Stimulated activated CD4-positive, alpha-beta T cell treated with anti-CD3 and anti-CD28 coated beads, Interleukin-1b, Interleukin-23, amount 100 ng/mL, for 48 hours (primary cell): ENCODE results near the gene EIF2B2.
"Not testable (repeated sequence)": the region's sequence is repeated elsewhere in the genome, so short reads cannot be mapped to it uniquely, and the experiment has no call there.

Experiments
- DNase-seq: peaks from one replicate; pipeline ENCODE4 v3.0.0-alpha.2; 2020

Gene EIF2B2

DNA sequence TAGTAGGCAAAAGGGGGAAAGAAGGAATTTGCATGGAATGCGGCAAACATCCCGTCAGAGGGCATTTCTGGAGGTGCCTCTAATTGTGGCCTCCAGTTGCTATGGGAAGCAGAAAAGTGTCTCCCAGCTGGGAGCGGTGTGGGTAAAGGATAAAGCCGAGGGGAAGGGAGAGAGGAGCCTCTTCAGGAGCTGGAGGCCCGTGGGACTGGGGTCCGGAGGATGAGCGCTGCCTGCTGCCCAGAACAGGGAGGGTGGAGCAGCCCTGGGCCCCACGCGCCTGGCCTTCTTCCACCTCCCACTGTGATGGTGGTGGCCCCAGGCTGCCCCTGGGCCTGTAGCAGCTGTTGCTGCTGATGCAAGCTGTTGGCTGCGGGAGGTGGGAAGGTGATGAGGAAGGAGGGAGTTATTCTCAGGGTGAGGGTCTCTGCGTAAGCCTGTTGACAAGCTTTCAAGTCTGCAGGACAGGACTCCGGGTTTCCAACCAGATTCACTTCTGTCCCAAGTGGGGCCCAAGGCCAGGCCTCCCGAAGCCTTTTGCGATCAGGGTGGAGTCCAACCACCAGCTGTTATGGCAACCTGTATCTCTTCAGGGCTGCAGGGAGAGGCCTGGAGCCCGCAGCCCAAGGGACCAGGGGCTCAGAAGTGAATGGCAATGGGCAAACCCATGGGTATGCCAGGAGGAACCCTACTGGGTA is 28.2 kb upstream of the EIF2B2 start:
- DNase-seq = no peak

GRCh38 chr14:74975059-74975810 is 27.5 kb upstream of the EIF2B2 start:
- no peak for DNase-seq

DNA sequence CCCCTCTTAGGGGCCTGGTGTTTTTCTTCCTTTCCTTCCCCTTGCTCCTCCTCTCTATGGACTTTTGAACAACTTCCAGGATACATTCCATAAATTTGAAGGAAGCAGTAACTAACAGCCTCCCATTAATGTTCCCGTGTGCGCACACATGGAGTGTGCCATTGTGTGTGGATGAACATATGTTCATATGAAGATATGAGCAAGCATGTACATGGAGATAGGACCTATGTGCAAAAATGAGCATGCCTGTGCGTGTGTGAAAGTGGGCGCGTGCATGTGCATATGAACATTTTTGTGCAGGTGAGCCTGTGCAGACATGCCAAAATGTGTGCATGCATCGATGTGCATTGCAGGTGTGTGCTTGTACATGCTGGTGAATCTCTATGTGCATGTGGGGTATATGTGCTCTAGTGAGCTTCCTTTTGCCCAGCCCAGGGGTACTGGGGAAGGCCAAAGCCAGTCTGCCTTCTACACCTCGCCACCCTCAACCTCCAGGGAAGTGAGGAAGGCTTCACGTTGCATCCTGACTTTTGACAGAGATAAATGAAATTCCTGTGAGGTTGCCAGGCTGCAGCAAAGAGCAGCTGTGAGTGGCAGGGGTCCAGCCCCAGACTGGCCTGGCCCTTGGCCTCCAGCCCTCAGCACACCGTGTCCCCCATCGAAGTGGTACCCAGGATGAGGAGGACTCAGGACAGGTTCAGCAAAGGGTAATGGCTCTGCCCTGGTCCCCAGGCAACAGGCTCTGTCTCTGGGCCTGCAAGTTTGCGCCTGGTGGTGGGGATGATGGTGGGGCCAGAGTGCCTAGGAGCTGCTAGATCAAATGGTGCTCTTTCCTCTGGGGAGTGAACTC is 26.2 kb upstream of the EIF2B2 start:
- no peak for DNase-seq

DNA sequence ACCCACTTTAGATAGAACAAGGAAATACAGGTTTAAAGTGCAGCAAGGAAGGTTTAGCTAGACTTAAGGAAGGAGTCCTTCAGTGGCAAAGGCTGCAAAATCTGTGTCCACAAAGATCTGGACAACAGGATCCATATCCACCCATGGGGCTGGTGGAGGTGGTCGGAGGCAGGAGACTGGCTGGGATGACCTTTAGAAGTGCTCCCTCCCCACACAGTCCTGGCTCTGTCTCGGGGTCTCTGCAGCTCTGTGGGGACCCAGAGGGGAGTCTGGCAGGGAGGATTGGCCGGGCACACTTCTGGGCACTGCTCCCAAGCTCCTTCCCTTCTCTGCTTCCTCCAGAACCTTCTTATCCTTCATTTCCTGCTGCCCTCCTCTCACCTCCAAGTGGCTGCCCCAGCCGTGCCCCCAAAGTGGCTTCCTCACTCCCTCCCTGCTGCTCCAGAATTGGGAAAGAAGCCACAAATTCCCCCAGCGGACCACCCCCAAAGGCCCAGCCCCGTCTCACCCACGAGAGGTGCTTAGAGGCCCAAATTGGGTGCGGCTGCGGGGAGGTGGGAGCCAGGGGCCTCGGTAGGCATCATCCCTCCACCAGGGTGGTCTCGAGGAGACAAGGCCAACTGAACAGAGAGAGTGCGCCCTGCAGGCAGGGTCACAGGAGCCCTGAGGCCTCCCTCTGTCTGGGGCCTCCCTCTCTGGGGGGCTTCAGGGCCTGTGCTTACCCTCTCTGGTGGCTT is 25.4 kb upstream of the EIF2B2 start:
- no peak for DNase-seq

- no peak for DNase-seq
Observed at GRCh38 chr14:74977901-74978385, 24.8 kb upstream of the EIF2B2 start.

GRCh38 chr14:74978416-74978947 is 24.2 kb upstream of the EIF2B2 start:
- no peak for DNase-seq

DNA sequence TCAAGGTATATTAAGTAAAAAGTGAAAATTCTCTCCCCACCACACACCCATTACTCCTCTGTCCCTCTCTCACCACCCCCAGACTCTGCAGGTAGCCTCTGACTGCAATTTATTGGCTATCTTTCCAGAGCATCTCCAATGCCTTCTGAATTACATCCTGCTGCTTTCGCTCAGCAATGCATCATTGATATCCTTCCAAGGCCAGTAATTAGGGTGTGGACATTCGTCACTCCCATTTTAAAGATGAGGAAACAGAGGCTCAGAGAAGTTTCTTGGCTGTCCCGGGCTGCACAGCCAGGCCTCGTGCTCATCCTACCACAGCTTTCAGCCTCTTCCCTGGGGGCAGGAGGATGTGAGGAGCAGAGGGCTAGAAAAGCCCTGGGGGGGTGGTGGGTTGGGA is 23.7 kb upstream of the EIF2B2 start:
- no peak for DNase-seq

DNA sequence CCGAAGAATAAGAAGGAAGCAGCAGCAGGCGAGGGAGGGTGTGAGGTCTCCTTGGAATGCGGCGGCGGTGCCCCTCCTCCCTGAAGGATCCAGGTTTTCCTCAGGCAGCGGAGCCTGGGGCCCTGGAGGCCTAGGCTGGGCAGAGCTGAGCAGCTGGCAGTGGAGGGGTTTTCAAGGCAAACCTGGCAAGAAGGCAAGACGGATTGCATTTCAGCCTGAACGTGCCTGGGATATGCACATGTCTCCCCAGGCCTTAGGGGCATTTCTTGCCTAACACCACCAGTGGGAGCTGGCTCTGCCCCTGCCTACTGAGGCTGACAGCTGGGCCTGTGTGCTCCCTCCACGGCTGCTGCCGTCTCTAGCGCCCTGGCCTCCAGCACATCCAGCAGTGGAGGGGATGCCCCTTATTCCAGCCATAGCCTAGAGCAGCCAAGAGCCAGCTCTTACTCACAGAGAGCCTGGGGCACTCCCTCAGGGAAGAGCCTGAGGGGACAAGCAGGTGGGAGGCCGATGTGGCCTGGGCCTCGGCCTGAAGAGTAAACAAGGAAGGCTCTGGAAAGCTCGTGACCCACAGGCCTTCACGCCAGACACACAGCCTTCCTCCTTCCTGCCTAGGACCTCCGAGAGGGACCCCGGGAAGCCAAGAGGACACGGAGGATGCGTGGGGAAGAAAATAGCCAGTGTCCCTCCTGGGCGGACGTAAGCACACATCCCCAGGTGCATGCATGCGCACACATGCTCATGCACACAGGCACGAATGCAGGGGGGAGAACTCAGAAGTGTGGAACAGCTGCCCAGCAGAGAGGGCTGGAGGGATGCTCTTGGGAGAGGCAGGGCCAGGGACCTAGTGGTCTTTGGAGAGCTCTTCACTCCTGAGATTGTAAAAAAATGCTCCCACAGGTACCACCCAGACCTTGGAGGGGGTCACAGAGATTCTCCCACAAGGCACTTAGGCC is 23.0 kb upstream of the EIF2B2 start:
- DNase-seq = no peak

GRCh38 chr14:74980398-74980730 is 22.4 kb upstream of the EIF2B2 start:
- no peak for DNase-seq

DNA sequence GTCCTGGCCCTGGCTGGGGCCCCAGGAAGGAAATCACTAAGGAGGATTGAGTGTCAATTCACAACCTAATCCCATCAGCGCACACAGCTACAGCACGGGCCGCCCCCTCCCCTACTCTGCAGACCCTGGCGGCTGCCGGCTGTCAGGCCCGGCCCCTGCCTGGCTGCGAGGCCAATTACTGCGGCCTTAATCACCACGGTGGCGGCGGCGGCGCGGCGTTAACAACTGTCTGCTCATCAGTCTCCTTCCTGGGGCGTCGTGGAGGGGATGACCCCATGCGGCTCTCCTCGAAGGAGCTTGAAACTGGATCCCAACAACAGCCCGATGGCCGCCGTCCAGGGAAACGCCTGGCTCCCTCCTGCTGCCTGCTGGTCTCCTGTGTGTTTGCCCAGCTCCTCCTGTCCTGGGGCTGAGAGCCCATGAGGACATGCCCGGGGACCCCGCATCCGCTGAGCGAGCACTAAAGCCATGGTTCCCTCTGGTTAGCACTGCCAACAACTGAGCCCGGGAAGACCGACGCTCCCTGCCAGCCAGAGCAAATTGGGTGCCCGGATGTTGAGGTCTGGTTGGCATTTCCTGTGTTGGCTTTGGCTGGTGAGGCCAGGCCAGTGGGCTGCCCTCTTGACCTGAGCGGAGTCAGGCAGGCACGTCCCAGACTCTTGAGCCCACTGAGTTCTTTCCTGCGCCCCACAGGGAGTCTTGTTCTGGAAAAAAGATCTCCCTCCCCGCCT is 21.8 kb upstream of the EIF2B2 start:
- DNase-seq = no peak

DNA sequence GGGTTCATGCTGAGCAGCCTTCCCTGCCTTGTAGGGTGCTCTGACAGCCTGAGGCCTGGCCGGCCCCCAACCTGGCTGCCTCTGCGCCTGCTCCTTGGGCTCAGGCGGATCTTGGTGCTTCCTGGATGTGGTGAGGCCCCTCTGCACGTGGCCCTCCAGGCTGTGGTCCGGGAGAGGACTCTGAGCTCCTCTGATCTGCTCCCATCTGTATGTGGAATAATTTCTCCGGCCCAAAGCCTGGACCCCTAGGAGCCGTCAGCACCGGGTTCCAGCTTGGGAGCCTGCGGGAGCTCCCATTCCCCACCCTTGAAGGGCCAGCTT is 21.3 kb upstream of the EIF2B2 start:
- no peak for DNase-seq

- DNase-seq = no peak
Observed at GRCh38 chr14:74981833-74982232, 20.9 kb upstream of the EIF2B2 start.

DNA sequence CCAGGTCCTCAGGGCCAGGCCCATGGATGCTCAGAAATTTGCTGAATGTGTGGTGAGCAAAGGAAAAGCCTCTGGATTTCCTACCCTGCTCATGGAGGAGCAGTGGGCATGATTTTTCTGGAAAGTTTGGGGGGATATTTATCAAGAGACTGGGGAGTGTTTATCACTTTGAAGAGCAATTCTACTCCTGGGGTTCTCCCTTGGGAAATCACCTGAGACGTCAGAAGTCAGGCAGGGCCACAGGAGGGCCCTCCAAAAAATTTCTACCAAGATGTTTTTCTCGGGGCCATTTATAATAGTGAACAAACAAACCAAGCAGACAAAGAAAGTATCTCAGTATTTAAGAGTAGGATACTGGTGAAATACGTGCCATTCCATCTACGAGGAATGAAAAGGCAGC is 20.1 kb upstream of the EIF2B2 start:
- no peak for DNase-seq

DNA sequence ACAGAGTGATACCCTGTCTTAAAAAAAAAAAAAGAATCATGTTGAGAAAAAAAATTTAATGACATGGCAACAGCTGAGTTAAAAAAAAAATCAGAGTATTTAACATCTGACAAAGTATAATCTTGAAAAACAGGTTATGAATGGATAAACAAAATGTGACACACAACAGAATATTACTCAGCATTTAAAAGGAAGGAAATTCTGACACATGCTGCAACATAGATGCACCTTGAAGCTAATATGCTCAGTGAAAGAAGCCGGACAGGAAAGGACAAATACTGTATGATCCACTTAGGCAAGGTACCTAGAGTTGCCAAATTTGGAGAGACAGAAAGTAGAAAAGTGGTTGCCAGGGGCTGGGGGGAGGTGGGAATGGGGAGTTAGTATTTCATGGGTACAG is 19.4 kb upstream of the EIF2B2 start:
- no peak for DNase-seq

GRCh38 chr14:74984236-74985027 is 18.3 kb upstream of the EIF2B2 start:
- DNase-seq = no peak

DNA sequence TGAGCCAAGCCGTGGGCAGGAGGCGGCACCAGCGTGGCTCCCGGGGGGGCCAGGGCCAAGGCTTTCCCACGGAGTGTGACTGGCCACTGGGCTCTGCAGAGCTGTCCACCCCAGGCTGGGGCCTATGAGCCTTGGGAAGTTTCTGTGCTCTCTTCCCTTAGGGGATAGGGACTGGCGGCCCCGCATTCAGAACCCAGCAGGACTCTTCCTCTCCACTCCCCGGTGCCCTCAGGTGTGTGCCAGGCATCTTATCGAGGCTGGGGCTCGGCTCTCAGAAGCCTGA is 17.8 kb upstream of the EIF2B2 start:
- no peak for DNase-seq

DNA sequence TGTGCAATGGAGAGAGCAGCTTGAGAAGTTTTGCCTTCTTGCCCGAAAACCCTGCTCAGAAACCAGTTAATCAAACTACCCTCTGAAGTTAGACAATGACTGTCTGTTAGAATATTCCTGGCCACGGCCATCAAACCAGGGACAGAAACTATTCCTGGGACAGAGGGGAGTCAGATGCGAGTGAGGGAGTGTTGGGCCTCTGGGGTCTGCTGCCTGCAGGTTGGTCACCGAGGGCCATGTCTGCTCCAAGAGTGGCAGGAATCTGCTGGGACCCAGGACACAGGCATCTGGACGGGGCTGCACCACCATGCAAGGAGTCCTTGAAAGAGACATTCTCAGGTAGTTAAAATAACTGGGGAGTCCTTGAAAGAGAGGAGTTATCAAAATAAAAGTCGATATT is 16.9 kb upstream of the EIF2B2 start:
- no peak for DNase-seq

DNA sequence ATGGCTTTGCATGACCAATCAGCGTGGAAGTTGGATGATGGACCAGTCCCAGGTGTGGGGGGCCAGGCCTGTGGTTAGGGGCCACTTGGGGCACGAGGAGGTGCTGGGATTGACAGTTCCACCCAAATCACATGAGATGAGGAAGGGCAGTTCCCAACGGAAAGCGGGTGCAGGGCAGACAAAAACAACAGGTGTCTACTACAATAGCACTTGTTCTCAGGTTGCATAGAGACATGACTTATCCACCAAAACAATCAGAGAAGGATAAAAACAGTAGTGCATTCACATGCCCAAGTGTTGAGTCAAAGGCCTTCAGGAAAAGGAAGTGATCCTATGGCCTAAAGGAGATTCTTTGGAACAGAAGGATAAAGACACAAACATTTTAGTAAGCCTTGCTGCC is 14.6 kb upstream of the EIF2B2 start:
- no peak for DNase-seq

DNA sequence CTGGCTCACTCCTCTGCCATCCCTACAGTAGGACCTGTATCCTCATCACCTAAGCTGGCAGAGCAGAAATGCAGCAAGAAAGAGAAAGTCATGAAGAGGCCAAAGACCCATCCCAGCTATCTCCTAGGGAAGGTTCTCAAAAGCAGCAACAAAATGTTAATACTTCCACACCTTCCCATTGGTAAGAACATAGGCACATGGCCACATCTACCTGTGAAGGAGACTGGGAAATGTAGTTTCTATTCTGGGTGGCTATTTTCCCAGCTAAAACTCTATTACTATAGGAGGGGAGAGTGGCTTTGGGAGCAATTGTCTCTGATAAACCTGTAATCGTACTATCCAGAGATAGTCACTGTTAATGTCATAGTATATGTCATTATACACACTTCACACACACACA is 13.7 kb upstream of the EIF2B2 start:
- DNase-seq = no peak

- DNase-seq = not testable (repeated sequence)
Observed at GRCh38 chr14:74994182-74994581, 8.5 kb upstream of the EIF2B2 start.
